Neural progenitor cell (in vitro differentiated cells): ENCODE results near the gene PIP5K1B. TPM values are rescaled to one million over a fixed set of nuclear protein-coding genes. Genes with fewer than 3 reads are reported as not detected.

ENCODE experiments used
- DNase-seq: peaks from one replicate; pipeline ENCODE4 v3.0.0-alpha.2; 2016; ENCODE audit warnings: low spot score
- H2AFZ ChIP-seq: fragments of 200-600 bp; sonication (generic); replicated peaks from 2 replicates; pipeline ENCODE4 v1.6.1; 2016; ENCODE audit warnings: antibody characterized with exemption
- H3F3A ChIP-seq: fragments of 200-600 bp; sonication (generic); 2 replicates; pipeline ENCODE4 v1.6.1; 2016; ENCODE audit warnings: antibody characterized with exemption, low read depth
- H3K27ac ChIP-seq: fragments of 200-600 bp; sonication (generic); 2 replicates; pipeline ENCODE4 v1.5.1; 2016; ENCODE audit warnings: mild to moderate bottlenecking
- H3K27me3 ChIP-seq: fragments of 200-600 bp; sonication (generic); 2 replicates; pipeline ENCODE4 v1.6.1; 2016; ENCODE audit warnings: mild to moderate bottlenecking, moderate library complexity
- H3K36me3 ChIP-seq: fragments of 200-600 bp; sonication (generic); 2 replicates; pipeline ENCODE4 v1.5.1; 2016
- H3K4me1 ChIP-seq: fragments of 200-600 bp; sonication (generic); 2 replicates; pipeline ENCODE4 v1.6.1; 2016; ENCODE audit warnings: mixed run types
- H3K4me2 ChIP-seq: fragments of 200-600 bp; sonication (generic); 2 replicates; pipeline ENCODE4 v1.6.1; 2016
- H3K4me3 ChIP-seq: fragments of 200-600 bp; sonication (generic); 2 replicates; pipeline ENCODE4 v1.5.1; 2016
- H3K79me2 ChIP-seq: fragments of 200-600 bp; sonication (generic); 2 replicates; pipeline ENCODE4 v1.6.1; 2016; ENCODE audit warnings: low read depth
- H3K9ac ChIP-seq: fragments of 200-600 bp; sonication (generic); 2 replicates; pipeline ENCODE4 v1.6.1; 2016
- H3K9me3 ChIP-seq: fragments of 200-600 bp; sonication (generic); 2 replicates; pipeline ENCODE4 v1.5.1; 2016; ENCODE audit warnings: low read depth
- H4K20me1 ChIP-seq: fragments of 200-600 bp; sonication (generic); 2 replicates; pipeline ENCODE4 v1.6.1; 2016; ENCODE audit warnings: low read depth
- H3K27ac Mint-ChIP-seq: 3 replicates; pipeline ENCODE4 v1.8.0; 2021; ENCODE audit warnings: mixed read lengths
- H3K27me3 Mint-ChIP-seq: 2 replicates; pipeline ENCODE4 v1.8.0; 2022; ENCODE audit warnings: low read depth, mild to moderate bottlenecking, inconsistent platforms, moderate library complexity, mixed read lengths; ENCODE audit not compliant: insufficient read depth
- H3K36me3 Mint-ChIP-seq: 3 replicates; pipeline ENCODE4 v1.8.0; 2021; ENCODE audit warnings: mixed read lengths
- H3K4me1 Mint-ChIP-seq: 3 replicates; pipeline ENCODE4 v1.8.0; 2021; ENCODE audit warnings: mixed read lengths
- H3K4me3 Mint-ChIP-seq: 3 replicates; pipeline ENCODE4 v1.8.0; 2021; ENCODE audit warnings: mild to moderate bottlenecking, moderate library complexity, mixed read lengths
- H3K9me3 Mint-ChIP-seq: 3 replicates; pipeline ENCODE4 v1.8.0; 2020; ENCODE audit warnings: mixed read lengths
- CTCF ChIP-seq: fragments of 200-600 bp; sonication (generic); IDR thresholded peaks from 2 replicates; pipeline ENCODE4 v1.5.1; 2017; ENCODE audit warnings: antibody characterized with exemption, mild to moderate bottlenecking
- EZH2 ChIP-seq: fragments of 200-600 bp; sonication (generic); IDR thresholded peaks from 2 replicates; pipeline ENCODE4 v1.6.1; 2017; ENCODE audit warnings: antibody characterized with exemption, mild to moderate bottlenecking, moderate library complexity
- EZH2phosphoT487 ChIP-seq: fragments of 200-600 bp; sonication (generic); IDR thresholded peaks from 2 replicates; pipeline ENCODE4 v1.6.1; 2017; ENCODE audit warnings: antibody characterized with exemption
- total RNA-seq: library from RNA; depleted of rRNA; stranded (reverse); fragments of >200 nt; gene quantifications from 2 replicates; pipeline ENCODE4 v1.2.3, GENCODE V29; 2015; ENCODE audit warnings: low replicate concordance

The PIP5K1B gene
- total RNA-seq, 1 donor from 2014 or later, result 3.2 TPM

DNA sequence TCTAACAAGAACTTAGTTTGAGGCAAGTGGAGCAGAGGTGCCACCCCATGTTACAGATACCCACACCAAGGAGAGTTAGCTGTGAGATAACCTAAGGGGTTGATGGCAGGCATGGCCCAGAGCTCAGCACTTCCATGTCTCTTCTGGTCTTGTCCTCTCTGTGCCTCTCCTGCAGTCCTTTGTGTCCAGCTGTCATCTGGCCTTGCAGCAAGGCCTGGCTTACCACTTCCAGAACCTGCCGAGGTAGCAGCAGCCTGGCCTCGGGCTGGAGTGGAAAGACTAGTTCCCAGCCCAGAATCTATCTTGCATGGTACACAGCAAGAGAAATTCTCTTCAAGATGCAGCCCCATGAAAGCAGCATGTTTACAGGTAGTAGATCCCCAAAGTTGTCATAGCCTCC is 41.5 kb downstream of the PIP5K1B start:
- no peak overlapping the region for H3K4me3 ChIP-seq
- H3K36me3 ChIP-seq, result no peaks in the 10 kb centered on the region
- peaks cover 15% of the 10 kb centered on the region for H3K36me3 Mint-ChIP-seq
- no peaks in the 10 kb centered on the region for H3K27me3 Mint-ChIP-seq
- H2AFZ ChIP-seq, result no peak overlapping the region
- no peaks in the 10 kb centered on the region for H3K27me3 ChIP-seq
- H3K4me1 ChIP-seq, result peaks cover 9% of the 10 kb centered on the region
- H3K27ac Mint-ChIP-seq, result no peak overlapping the region
- H3K4me2 ChIP-seq, result no peak overlapping the region
- H3K4me1 Mint-ChIP-seq, result peaks cover 30% of the 10 kb centered on the region
- DNase-seq, result no peak
- no peak overlapping the region for H3K27ac ChIP-seq
- no peak overlapping the region for H3K9ac ChIP-seq
- no peaks in the 10 kb centered on the region for H4K20me1 ChIP-seq
- H3K9me3 ChIP-seq, result no peaks in the 10 kb centered on the region
- H3K4me3 Mint-ChIP-seq, result no peak overlapping the region
- no peak for TF ChIP-seq CTCF
- TF ChIP-seq EZH2phosphoT487, result no peak
- no peak for TF ChIP-seq EZH2
- no peaks in the 10 kb centered on the region for H3K9me3 Mint-ChIP-seq
- no peaks in the 10 kb centered on the region for H3K79me2 ChIP-seq
- no peaks in the 10 kb centered on the region for H3F3A ChIP-seq

DNA sequence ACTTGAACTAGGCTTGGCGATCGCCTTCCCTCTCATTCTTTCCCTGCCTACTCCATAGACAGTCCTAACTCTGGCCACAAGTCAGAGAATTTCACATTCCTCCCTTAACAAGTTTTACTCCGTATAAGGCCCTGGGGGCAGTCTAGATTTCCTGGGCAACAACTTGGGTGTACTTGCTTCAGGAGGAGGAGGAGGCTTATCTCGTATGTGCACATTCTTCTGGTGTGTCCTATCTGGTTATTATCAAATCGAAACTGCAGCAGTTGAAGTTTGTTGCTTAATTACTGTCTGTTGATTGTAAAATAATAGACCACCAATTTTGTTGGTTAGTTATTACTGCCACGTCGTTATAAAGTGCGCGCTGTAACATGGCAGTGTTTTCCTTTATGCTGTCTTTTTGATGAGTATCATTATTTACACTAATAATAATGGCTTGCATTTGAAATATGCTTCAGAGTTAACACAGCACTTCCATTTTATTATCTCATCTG is 42.0 kb downstream of the PIP5K1B start:
- H3K36me3 Mint-ChIP-seq, result peaks cover 16% of the 10 kb centered on the region
- no peak overlapping the region for H3K4me3 Mint-ChIP-seq

GRCh38 chr9:68749135-68749534 is 44.1 kb downstream of the PIP5K1B start:
- Histone ChIP-seq H3K9ac (no peak overlapping the region), H4K20me1 (no peaks in the 10 kb centered on the region), H2AFZ (no peak overlapping the region), H3K27ac (no peak overlapping the region), H3K4me1 (peaks cover 9% of the 10 kb centered on the region), H3K9me3 (no peaks in the 10 kb centered on the region), H3K4me3 (no peak overlapping the region), H3F3A (no peaks in the 10 kb centered on the region), H3K27me3 (no peaks in the 10 kb centered on the region), H3K36me3 (no peaks in the 10 kb centered on the region), H3K79me2 (no peaks in the 10 kb centered on the region), H3K4me2 (no peak overlapping the region)
- H3K27me3 Mint-ChIP-seq, result no peaks in the 10 kb centered on the region
- peaks cover 15% of the 10 kb centered on the region for H3K36me3 Mint-ChIP-seq
- no peak overlapping the region for H3K4me3 Mint-ChIP-seq
- no peak for DNase-seq
- peaks cover 26% of the 10 kb centered on the region for H3K4me1 Mint-ChIP-seq
- H3K27ac Mint-ChIP-seq, result no peak overlapping the region
- TF ChIP-seq EZH2phosphoT487 (no peak), EZH2 (no peak), CTCF (no peak)
- H3K9me3 Mint-ChIP-seq, result peaks cover 8% of the 10 kb centered on the region

More for the DNA sequence above, 42.0 kb downstream of the PIP5K1B start:
- H3K27ac Mint-ChIP-seq, result no peak overlapping the region
- Histone ChIP-seq H3K79me2 (no peaks in the 10 kb centered on the region), H3K36me3 (no peaks in the 10 kb centered on the region), H3K4me2 (no peak overlapping the region), H3K27me3 (no peaks in the 10 kb centered on the region), H3K4me1 (peaks cover 9% of the 10 kb centered on the region), H4K20me1 (no peaks in the 10 kb centered on the region), H3K4me3 (no peak overlapping the region), H2AFZ (no peak overlapping the region), H3K27ac (no peak overlapping the region), H3K9me3 (no peaks in the 10 kb centered on the region), H3K9ac (no peak overlapping the region), H3F3A (no peaks in the 10 kb centered on the region)
- no peak for TF ChIP-seq CTCF
- no peak for TF ChIP-seq EZH2phosphoT487
- TF ChIP-seq EZH2, result no peak
- DNase-seq, result no peak
- H3K9me3 Mint-ChIP-seq, result no peaks in the 10 kb centered on the region
- peaks cover 31% of the 10 kb centered on the region for H3K4me1 Mint-ChIP-seq
- H3K27me3 Mint-ChIP-seq, result no peaks in the 10 kb centered on the region
